ENCODE data around the gene DNAJC6.
"Not testable (repeated sequence)": the region's sequence is repeated elsewhere in the genome, so short reads cannot be mapped to it uniquely, and the experiment has no call there.

DNA sequence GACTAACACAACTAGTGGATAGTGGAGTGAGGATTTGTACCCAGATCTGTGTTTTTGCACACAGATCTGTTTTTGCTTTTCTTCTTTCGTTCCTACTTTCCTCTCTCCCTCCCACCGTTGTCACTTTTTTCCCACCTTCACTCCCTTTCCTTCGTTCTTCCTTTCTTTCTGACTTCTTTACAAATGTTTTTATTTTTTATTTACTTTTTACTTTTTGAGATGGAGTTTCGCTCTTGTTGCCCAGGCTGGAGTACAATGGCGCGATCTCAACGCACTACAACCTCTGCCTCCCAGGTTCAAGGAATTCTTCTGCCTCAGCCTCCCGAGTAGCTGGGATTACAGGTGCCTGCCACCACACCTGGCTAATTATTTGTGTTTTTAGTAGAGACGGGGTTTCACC is 17.5 kb upstream of the DNAJC6 start:
- TF ChIP-seq, protein P1, sequence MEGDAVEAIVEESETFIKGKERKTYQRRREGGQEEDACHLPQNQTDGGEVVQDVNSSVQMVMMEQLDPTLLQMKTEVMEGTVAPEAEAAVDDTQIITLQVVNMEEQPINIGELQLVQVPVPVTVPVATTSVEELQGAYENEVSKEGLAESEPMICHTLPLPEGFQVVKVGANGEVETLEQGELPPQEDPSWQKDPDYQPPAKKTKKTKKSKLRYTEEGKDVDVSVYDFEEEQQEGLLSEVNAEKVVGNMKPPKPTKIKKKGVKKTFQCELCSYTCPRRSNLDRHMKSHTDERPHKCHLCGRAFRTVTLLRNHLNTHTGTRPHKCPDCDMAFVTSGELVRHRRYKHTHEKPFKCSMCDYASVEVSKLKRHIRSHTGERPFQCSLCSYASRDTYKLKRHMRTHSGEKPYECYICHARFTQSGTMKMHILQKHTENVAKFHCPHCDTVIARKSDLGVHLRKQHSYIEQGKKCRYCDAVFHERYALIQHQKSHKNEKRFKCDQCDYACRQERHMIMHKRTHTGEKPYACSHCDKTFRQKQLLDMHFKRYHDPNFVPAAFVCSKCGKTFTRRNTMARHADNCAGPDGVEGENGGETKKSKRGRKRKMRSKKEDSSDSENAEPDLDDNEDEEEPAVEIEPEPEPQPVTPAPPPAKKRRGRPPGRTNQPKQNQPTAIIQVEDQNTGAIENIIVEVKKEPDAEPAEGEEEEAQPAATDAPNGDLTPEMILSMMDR (conservative IDR thresholded peaks at IDR 0.05): not testable (repeated sequence)
- not testable (repeated sequence) for TF ChIP-seq EZH2 (IDR thresholded peaks at IDR 0.05; ENCODE audit: low read depth)
